Gastrocnemius medialis (tissue), 4 donors: ENCODE measurements around the gene NTM.

Experiments
- POLR2A ChIP-seq, 2 donors: fragments of 450-650 bp; IDR thresholded peaks; one replicate each; pipeline ENCODE4 v1.6.1; 2017; ENCODE audit warnings: antibody characterized with exemption in 2 of 2, mild to moderate bottlenecking in 2 of 2, moderate library complexity in 2 of 2
- TF ChIP-seq, protein P1 (sequence below), 5 experiments: fragments of 450-650 bp in 3 of 5; fragments of 200-600 bp in 2 of 5; sonication (generic) in 2 of 5; IDR thresholded peaks in 4 of 5; conservative IDR thresholded peaks in 1 of 5; 1 replicate in 4 of 5; 2 replicates in 1 of 5; pipeline ENCODE4 v1.5.1; 2016 to 2019; ENCODE audit warnings: antibody characterized with exemption in 5 of 5, mild to moderate bottlenecking in 3 of 5, moderate library complexity in 3 of 5

DNA sequence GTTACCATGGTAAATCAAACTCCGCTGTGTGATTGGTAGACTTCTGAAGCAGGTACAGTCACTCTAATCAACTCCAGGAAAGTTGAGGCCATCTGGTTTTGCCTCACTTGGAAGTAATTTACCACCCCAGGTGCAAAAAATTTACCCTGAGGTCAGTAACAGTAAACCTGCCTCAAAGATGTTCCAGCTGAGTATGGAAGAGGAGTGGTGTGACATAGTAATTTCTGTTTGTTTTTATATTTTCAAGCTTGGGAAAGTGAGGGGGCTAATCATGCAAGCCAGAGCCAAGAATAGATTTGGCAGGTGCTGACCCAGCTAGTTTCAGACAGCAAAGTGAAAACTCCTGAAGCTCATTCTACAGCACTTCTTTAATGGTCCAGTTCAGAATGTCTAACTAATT is 691.6 kb downstream of the NTM start:
- TF ChIP-seq, protein P1, sequence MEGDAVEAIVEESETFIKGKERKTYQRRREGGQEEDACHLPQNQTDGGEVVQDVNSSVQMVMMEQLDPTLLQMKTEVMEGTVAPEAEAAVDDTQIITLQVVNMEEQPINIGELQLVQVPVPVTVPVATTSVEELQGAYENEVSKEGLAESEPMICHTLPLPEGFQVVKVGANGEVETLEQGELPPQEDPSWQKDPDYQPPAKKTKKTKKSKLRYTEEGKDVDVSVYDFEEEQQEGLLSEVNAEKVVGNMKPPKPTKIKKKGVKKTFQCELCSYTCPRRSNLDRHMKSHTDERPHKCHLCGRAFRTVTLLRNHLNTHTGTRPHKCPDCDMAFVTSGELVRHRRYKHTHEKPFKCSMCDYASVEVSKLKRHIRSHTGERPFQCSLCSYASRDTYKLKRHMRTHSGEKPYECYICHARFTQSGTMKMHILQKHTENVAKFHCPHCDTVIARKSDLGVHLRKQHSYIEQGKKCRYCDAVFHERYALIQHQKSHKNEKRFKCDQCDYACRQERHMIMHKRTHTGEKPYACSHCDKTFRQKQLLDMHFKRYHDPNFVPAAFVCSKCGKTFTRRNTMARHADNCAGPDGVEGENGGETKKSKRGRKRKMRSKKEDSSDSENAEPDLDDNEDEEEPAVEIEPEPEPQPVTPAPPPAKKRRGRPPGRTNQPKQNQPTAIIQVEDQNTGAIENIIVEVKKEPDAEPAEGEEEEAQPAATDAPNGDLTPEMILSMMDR (IDR thresholded peaks at IDR 0.05 in 4 of 5, conservative IDR thresholded peaks at IDR 0.05 in 1 of 5), result no peak
- no peak for TF ChIP-seq POLR2A (IDR thresholded peaks at IDR 0.05)
